Measurements from ENCODE around the gene SLC38A7. TPM values are rescaled to one million over a fixed set of nuclear protein-coding genes. Genes with fewer than 3 reads are reported as not detected.

Gene SLC38A7
- total RNA-seq, 1 experiment from 2014 or later = 20.2 TPM

- in situ Hi-C loops (cut with HindIII; ENCODE audit: low pct_unique_long_range_greater_than_20kb, low sequenced_read_pairs) = no loop called here
- Histone ChIP-seq H3K27me3 (ENCODE audit: control insufficient read depth, insufficient read depth, low read length) (no peaks in the 10 kb centered on the region), H3K4me3 (ENCODE audit: low read depth in 2 of 2, low read length in 2 of 2) (peak overlapping the region; percentile 87), H3K36me3 (ENCODE audit: control insufficient read depth, insufficient read depth, low read length) (no peaks in the 10 kb centered on the region; the same call in 1 of the 2 replicates), H3K9me3 (ENCODE audit: control insufficient read depth, insufficient read depth, low read depth, low read length) (no peaks in the 10 kb centered on the region), H3K4me1 (ENCODE audit: control insufficient read depth, insufficient read depth, low read length) (peaks cover 7% of the 10 kb centered on the region), H3K27ac (ENCODE audit: low read length) (peak overlapping the region; percentile 84; the same call in 1 of the 2 replicates)
- no TSS peak for BruUV-seq (replicated peaks)
- ATAC-seq (no peak), DNase-seq (ENCODE audit: low read depth, low spot score) (no peak)
- TF ChIP-seq POLR2AphosphoS5 (IDR thresholded peaks at IDR 0.05; ENCODE audit: low read depth, low read length) = no peak
- no peak for TF ChIP-seq CTCF (IDR thresholded peaks at IDR 0.05)
- no peak for TF ChIP-seq REST (IDR thresholded peaks at IDR 0.05; ENCODE audit: insufficient read depth in 1 of 2, low read depth in 2 of 2, low read length in 1 of 2)
- TF ChIP-seq TCF7L2 (IDR thresholded peaks at IDR 0.05; ENCODE audit: low read depth, low read length) = no peak
- no peak for TF ChIP-seq SIN3A (IDR thresholded peaks at IDR 0.05; ENCODE audit: borderline replicate concordance, insufficient read depth, low read depth, low read length)
- POLR2A ChIA-PET = no interaction called here
- intact Hi-C loops (cut with micrococcal nuclease; ENCODE audit: unreplicated experiment) = no loop called here
- CTCF ChIA-PET = interaction anchor here (0.8 kb wide), 1 partner anchor 71 kb away, joined by 4 read pairs; no protein-coding TSS in a partner anchor
Measured at GRCh38 chr16:58685084-58685449, 497 bp upstream of the SLC38A7 start.

- ChIA-PET CTCF (interaction anchor here (0.8 kb wide), 1 partner anchor 72 kb away, joined by 4 read pairs; no protein-coding TSS in a partner anchor), POLR2A (no interaction called here)
- ATAC-seq = peak; percentile 22; the same call in 1 of the 2 replicates
- peak overlapping the region; percentile 87 for H3K4me3 ChIP-seq (ENCODE audit: low read depth in 2 of 2, low read length in 2 of 2)
- intact Hi-C loops (cut with micrococcal nuclease; ENCODE audit: unreplicated experiment) = no loop called here
- H3K27ac ChIP-seq (ENCODE audit: low read length) = peak overlapping the region; percentile 84
- H3K27me3 ChIP-seq (ENCODE audit: control insufficient read depth, insufficient read depth, low read length) = no peaks in the 10 kb centered on the region
- TF ChIP-seq POLR2AphosphoS5 (IDR thresholded peaks at IDR 0.05; ENCODE audit: low read depth, low read length) (no peak), REST (IDR thresholded peaks at IDR 0.05; ENCODE audit: insufficient read depth in 1 of 2, low read depth in 2 of 2, low read length in 1 of 2) (no peak), TCF7L2 (IDR thresholded peaks at IDR 0.05; ENCODE audit: low read depth, low read length) (no peak), SIN3A (IDR thresholded peaks at IDR 0.05; ENCODE audit: borderline replicate concordance, insufficient read depth, low read depth, low read length) (no peak), CTCF (IDR thresholded peaks at IDR 0.05) (no peak)
- peaks cover 7% of the 10 kb centered on the region for H3K4me1 ChIP-seq (ENCODE audit: control insufficient read depth, insufficient read depth, low read length)
- H3K9me3 ChIP-seq (ENCODE audit: control insufficient read depth, insufficient read depth, low read depth, low read length) = no peaks in the 10 kb centered on the region
- no peak for DNase-seq (ENCODE audit: low read depth, low spot score)
- no peaks in the 10 kb centered on the region; the same call in 1 of the 2 replicates for H3K36me3 ChIP-seq (ENCODE audit: control insufficient read depth, insufficient read depth, low read length)
- in situ Hi-C loops (cut with HindIII; ENCODE audit: low pct_unique_long_range_greater_than_20kb, low sequenced_read_pairs) = no loop called here
- no TSS peak for BruUV-seq (replicated peaks)
Measured at GRCh38 chr16:58684001-58684353, 593 bp downstream of the SLC38A7 start.

Measured in Panc1 (cell line).